CD4-positive, alpha-beta T cell (primary cell): Measurements from ENCODE around the gene CD33. TPM values are rescaled to one million over a fixed set of nuclear protein-coding genes. Genes with fewer than 3 reads are reported as not detected.

Experiments
- ATAC-seq: fragments of 200-7000 bp; cut with Tn5 transposase; one replicate; pipeline ENCODE4 v1.10.0; 2022; ENCODE audit warnings: mild to moderate bottlenecking; ENCODE audit not compliant: poor library complexity
- CTCF ChIA-PET: fragments of 350-600 bp; sonication (Branson Sonifier 250); formaldehyde crosslinking; loops from one replicate; lab custom pipeline; 2021; ENCODE audit warnings: antibody characterized with exemption, inconsistent platforms; lab: Charles Lee
- POLR2A ChIA-PET: fragments of 350-600 bp; sonication (Branson Sonifier 250); formaldehyde crosslinking; loops from one replicate; lab custom pipeline; 2021; ENCODE audit warnings: antibody characterized with exemption, inconsistent platforms; lab: Charles Lee
- DNase-seq, 14 experiments: peaks; one replicate each; pipeline ENCODE4 v3.0.0-alpha.2; 2013 to 2020; ENCODE audit warnings: mixed read lengths in 2 of 14
- H3K27ac ChIP-seq, 2 donors: one replicate each; pipeline versions ENCODE4 v1.5.1 to v1.7.0; 2013; ENCODE audit warnings: low read length in 2 of 2, low read depth in 1 of 2, mild to moderate bottlenecking in 1 of 2
- H3K27me3 ChIP-seq, 2 experiments: 1 replicate in 1 of 2; 2 replicates in 1 of 2; pipeline versions ENCODE4 v1.6.1 to v1.7.0; 2013; ENCODE audit warnings: low read length in 2 of 2, control low read depth in 1 of 2, mild to moderate bottlenecking in 1 of 2, moderate library complexity in 1 of 2; ENCODE audit not compliant: insufficient read depth in 2 of 2, control insufficient read depth in 1 of 2
- H3K36me3 ChIP-seq: one replicate; pipeline ENCODE4 v1.6.1; 2013; ENCODE audit warnings: low read length, control low read depth; ENCODE audit not compliant: insufficient read depth
- H3K4me1 ChIP-seq: one replicate; pipeline ENCODE4 v1.6.1; 2013; ENCODE audit warnings: low read length, control low read depth; ENCODE audit not compliant: insufficient read depth
- H3K4me3 ChIP-seq: one replicate; pipeline ENCODE4 v1.5.1; 2013; ENCODE audit warnings: mild to moderate bottlenecking, low read length, moderate library complexity
- H3K9me3 ChIP-seq, 2 experiments: 1 replicate in 1 of 2; 2 replicates in 1 of 2; pipeline versions ENCODE4 v1.6.1 to v1.7.0; 2013; ENCODE audit warnings: low read length in 2 of 2, mild to moderate bottlenecking in 2 of 2, control low read depth in 1 of 2, moderate library complexity in 1 of 2; ENCODE audit not compliant: control insufficient read depth in 1 of 2, insufficient read depth in 1 of 2
- H3K27ac Mint-ChIP-seq: one replicate; pipeline ENCODE4 v1.8.0; 2020; ENCODE audit warnings: mixed read lengths
- H3K27me3 Mint-ChIP-seq: one replicate; pipeline ENCODE4 v1.8.0; 2021; ENCODE audit warnings: mixed read lengths
- H3K36me3 Mint-ChIP-seq: one replicate; pipeline ENCODE4 v1.8.0; 2021; ENCODE audit warnings: low read depth, mixed read lengths
- H3K4me1 Mint-ChIP-seq: one replicate; pipeline ENCODE4 v1.8.0; 2021; ENCODE audit warnings: low read depth, mixed read lengths
- H3K4me3 Mint-ChIP-seq: one replicate; pipeline ENCODE4 v1.8.0; 2020; ENCODE audit warnings: mild to moderate bottlenecking, mixed read lengths
- H3K9me3 Mint-ChIP-seq: one replicate; pipeline ENCODE4 v1.8.0; 2020; ENCODE audit warnings: mixed read lengths
- CTCF ChIP-seq: fragments of 200-600 bp; IDR thresholded peaks from one replicate; pipeline ENCODE4 v1.8.0; 2022; ENCODE audit warnings: antibody characterized with exemption, mild to moderate bottlenecking
- intact Hi-C, 2 experiments: fragments of 100-400 bp; cut with DNase I in 1 of 2; cut with micrococcal nuclease in 1 of 2; formaldehyde crosslinking; loops; one replicate each; pipeline versions ENCODE4 v1.15.1 to v1.9.0; 2023 to 2025; cut with DNase I, micrococcal nuclease
- total RNA-seq, 174 experiments: library from RNA in 2 of 174; stranded (reverse) in 2 of 174; gene quantifications; one replicate each; pipeline ENCODE4 v1.2.3 and lab custom pipeline; 2021 to 2026

The CD33 gene
- total RNA-seq, 2 experiments from 2014 or later, result 0.60 to 1.7 TPM

- Mint-ChIP-seq H3K4me1 (no peaks in the 10 kb centered on the region), H3K4me3 (no peak overlapping the region), H3K36me3 (no peaks in the 10 kb centered on the region), H3K27ac (no peak overlapping the region), H3K27me3 (peaks cover 29% of the 10 kb centered on the region), H3K9me3 (no peaks in the 10 kb centered on the region)
- ChIA-PET POLR2A (no interaction called here), CTCF (no interaction called here)
- no peaks in the 10 kb centered on the region for H3K4me1 ChIP-seq
- intact Hi-C loops, result no loop called here
- H3K27me3 ChIP-seq, result peaks cover 0 to 6% of the 10 kb centered on the region in 2 experiments
- no peak for TF ChIP-seq CTCF
- peaks cover 0 to 3% of the 10 kb centered on the region in 2 experiments for H3K9me3 ChIP-seq
- no peak for ATAC-seq
- no peak overlapping the region for H3K27ac ChIP-seq
- no peak overlapping the region for H3K4me3 ChIP-seq
- H3K36me3 ChIP-seq, result no peaks in the 10 kb centered on the region
- no peak for DNase-seq
Measured at GRCh38 chr19:51188227-51188559, 36.7 kb upstream of the CD33 start.

GRCh38 chr19:51192689-51193088, 32.2 kb upstream of the CD33 start:
- CTCF ChIA-PET, result no interaction called here
- no peak for DNase-seq
- Histone ChIP-seq H3K27me3 (no peaks in the 10 kb centered on the region), H3K36me3 (no peaks in the 10 kb centered on the region), H3K9me3 (no peaks in the 10 kb centered on the region), H3K4me3 (no peak overlapping the region), H3K27ac (no peak overlapping the region), H3K4me1 (no peaks in the 10 kb centered on the region)
- no peak for ATAC-seq
- no peaks in the 10 kb centered on the region for H3K9me3 Mint-ChIP-seq
- no peak for TF ChIP-seq CTCF
- no peaks in the 10 kb centered on the region for H3K36me3 Mint-ChIP-seq
- H3K27ac Mint-ChIP-seq, result no peak overlapping the region
- intact Hi-C loops, result no loop called here
- POLR2A ChIA-PET, result no interaction called here
- H3K4me1 Mint-ChIP-seq, result no peaks in the 10 kb centered on the region
- H3K4me3 Mint-ChIP-seq, result no peak overlapping the region
- peaks cover 9% of the 10 kb centered on the region for H3K27me3 Mint-ChIP-seq

GRCh38 chr19:51194527-51195315, 30.2 kb upstream of the CD33 start:
- ATAC-seq (peak; percentile 90), DNase-seq (peak in 1 of 14 experiments; percentile 43)
- Histone ChIP-seq H3K9me3 (no peaks in the 10 kb centered on the region), H3K4me1 (no peaks in the 10 kb centered on the region), H3K27ac (no peak overlapping the region), H3K27me3 (peaks cover 0 to 2% of the 10 kb centered on the region in 2 experiments), H3K36me3 (no peaks in the 10 kb centered on the region), H3K4me3 (no peak overlapping the region)
- intact Hi-C loops, result no loop called here
- Mint-ChIP-seq H3K4me3 (no peak overlapping the region), H3K27me3 (peaks cover 4% of the 10 kb centered on the region), H3K36me3 (no peaks in the 10 kb centered on the region), H3K4me1 (no peaks in the 10 kb centered on the region), H3K9me3 (no peaks in the 10 kb centered on the region), H3K27ac (no peak overlapping the region)
- CTCF ChIA-PET, result no interaction called here
- no peak for TF ChIP-seq CTCF
- POLR2A ChIA-PET, result no interaction called here
